HG03108 (cell line): Measurements from ENCODE around the gene RAB24.
"Not testable (repeated sequence)": the region's sequence is repeated elsewhere in the genome, so short reads cannot be mapped to it uniquely, and the experiment has no call there.

Source experiments
- ATAC-seq: cut with Tn5 transposase; IDR thresholded peaks from one replicate; pipeline ENCODE4 v1.9.1; 2021; ENCODE audit warnings: moderate library complexity; ENCODE audit not compliant: unreplicated experiment

Gene RAB24

GRCh38 chr5:177296581-177296980, 6.9 kb downstream of the RAB24 start:
- ATAC-seq, result no peak

- ATAC-seq, result no peak
Measured at GRCh38 chr5:177295924-177296323, 7.6 kb downstream of the RAB24 start.

GRCh38 chr5:177294632-177295031, 8.9 kb downstream of the RAB24 start:
- ATAC-seq, result no peak

DNA sequence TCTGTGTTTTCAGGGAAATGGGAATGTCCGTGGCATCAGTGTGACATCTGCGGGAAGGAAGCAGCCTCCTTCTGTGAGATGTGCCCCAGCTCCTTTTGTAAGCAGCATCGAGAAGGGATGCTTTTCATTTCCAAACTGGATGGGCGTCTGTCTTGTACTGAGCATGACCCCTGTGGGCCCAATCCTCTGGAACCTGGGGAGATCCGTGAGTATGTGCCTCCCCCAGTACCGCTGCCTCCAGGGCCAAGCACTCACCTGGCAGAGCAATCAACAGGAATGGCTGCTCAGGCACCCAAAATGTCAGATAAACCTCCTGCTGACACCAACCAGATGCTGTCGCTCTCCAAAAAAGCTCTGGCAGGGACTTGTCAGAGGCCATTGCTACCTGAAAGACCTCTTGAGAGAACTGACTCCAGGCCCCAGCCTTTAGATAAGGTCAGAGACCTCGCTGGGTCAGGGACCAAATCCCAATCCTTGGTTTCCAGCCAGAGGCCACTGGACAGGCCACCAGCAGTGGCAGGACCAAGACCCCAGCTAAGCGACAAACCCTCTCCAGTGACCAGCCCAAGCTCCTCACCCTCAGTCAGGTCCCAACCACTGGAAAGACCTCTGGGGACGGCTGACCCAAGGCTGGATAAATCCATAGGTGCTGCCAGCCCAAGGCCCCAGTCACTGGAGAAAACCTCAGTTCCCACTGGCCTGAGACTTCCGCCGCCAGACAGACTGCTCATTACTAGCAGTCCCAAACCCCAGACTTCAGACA, 9.5 kb downstream of the RAB24 start:
- no peak for ATAC-seq

GRCh38 chr5:177291735-177292134, 11.8 kb downstream of the RAB24 start:
- no peak for ATAC-seq

DNA sequence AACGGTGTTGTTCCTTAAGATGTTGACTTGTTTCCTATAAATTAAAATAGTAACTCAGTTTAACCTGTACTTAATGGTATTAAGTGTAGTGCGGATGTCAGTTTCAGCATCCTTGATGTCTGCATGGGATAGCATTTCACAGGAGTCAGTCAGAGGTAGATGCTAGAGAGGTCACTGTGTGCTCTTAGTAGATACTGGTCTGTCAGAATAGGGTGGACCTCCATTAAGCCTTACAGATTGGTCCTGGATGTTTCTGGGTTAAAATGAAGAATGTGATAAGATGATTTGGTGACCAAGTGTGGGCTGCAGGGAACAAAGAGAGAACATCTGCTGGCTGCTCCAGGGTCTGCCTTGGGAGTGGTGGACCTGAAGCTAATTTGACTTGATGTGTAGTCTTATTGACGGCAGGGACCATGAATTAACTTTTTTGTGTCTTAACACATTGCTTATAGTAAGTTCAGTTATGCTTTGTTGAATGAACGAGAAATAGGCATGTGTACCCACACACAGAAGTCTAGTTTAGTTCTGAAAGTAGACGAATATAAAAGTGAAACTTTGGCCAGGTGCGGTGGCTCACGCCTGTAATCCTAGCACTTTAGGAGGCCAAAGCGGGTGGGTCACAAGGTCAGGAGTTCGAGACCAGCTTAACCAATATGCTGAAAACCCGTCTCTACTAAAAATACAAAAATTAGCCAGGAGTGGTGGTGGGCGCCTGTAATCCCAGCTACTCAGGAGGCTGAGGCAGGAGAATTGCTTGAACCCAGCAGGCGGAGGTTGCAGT, 12.5 kb downstream of the RAB24 start:
- no peak for ATAC-seq

GRCh38 chr5:177288191-177288590, 15.3 kb downstream of the RAB24 start:
- ATAC-seq, result no peak

DNA sequence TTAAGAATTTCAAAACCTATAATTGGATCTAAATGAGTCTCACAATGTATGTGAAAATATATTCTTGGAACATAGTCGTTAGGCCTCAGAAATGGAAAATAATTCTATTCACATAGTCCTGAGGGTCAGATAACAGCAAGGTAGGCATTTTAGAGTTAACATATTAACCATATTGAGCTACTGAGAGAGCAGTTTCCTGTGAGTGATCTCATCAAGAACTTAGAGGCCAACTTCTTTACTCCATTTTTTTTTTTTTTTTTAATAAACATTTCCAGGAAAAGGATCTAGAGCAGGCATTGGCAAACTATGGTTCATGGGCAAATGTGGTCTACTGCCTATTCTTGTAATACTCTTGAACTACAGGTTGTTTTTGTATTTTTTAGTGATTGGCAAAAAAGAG, 26.6 kb downstream of the RAB24 start:
- ATAC-seq, result no peak

GRCh38 chr5:177275883-177276282, 27.6 kb downstream of the RAB24 start:
- ATAC-seq, result no peak

- no peak for ATAC-seq
Measured at GRCh38 chr5:177271113-177271512, 32.4 kb downstream of the RAB24 start.

- no peak for ATAC-seq
Measured at GRCh38 chr5:177270653-177271052, 32.9 kb downstream of the RAB24 start.

GRCh38 chr5:177269976-177270375, 33.5 kb downstream of the RAB24 start:
- no peak for ATAC-seq

DNA sequence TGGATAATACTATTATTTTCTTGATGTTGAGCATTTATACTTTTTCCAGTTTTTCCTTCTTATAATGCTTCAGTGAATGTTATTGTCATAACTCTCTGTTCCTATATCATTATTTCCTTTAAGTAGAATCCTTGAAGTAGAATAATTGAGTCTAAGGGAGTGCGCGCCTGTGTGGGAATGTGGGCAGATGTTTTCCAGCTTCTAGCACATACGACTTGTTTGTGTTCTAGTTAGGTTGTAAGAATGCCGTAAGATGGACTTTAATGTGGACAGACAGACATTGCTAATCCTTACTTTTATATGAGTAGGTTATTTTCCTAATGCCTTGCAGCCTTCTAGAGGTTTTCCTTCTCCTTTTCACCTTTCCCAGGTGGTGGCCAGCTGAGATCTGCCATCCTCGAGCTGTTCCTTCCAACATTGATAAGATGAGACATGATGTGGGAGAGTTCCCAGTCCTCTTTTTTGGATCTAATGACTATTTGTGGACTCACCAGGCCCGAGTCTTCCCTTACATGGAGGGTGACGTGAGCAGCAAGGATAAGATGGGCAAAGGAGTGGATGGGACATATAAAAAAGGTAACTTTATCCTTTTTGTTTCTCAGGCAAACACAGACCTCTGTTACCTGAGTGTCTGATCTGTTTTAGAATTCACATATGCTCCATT, 34.2 kb downstream of the RAB24 start:
- no peak for ATAC-seq

DNA sequence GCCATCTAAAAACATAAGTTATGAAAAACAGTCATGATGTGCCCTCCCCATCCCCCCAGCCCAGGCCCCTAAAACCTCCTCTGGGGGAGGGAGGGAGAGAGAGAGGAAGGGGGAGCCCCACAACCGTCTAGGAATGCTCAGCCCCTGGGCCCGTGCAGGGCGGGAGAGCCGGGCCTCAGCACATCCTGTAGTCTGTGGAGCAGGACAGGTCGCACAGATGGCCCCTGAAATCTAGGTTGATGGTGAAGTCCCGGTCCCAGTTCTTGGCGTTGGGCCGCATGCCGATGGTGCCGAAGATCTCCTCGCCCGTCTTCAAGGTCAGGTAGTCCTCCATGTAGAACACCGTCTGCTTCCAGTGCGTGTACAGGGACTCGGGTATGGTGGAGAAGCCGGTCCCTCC, 38.1 kb downstream of the RAB24 start:
- ATAC-seq, result no peak

DNA sequence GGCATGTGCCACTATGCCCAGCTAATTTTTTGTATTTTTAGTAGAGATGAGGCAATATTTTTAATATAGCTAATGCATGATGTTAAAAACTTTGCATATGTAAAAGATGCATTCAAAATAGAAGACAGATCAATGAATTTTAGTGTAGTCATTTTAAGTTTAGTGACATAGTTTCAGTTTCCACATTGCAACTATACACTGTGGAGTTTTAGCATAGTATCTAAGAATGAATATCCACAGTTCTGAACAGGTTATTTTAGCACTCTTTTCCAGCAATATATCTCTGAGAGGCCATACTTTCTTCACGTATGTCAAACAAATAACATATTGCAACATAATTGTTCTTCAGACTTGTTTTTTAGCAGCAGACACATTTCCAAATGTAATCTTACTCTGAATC, 39.3 kb downstream of the RAB24 start:
- no peak for ATAC-seq

DNA sequence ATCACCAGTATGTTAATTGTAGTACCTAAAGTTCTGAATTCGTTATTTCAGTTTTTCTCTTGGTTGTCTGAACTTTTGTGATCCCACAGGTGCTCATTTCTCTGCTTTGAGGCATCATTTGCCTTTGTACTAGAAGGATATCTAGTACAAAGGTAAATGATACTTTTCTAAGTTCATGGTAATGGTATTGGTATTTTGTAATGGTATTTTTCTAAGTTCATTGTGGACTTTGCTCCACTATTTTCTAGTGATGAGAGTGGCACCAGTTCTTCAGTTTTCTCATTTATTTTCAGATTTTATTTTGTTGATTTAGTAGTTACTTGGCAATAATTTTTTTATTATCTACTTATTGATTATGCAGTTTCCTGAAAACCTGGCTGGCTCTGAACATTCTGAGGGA, 42.0 kb downstream of the RAB24 start:
- no peak for ATAC-seq

GRCh38 chr5:177260961-177261360, 42.6 kb downstream of the RAB24 start:
- no peak for ATAC-seq

GRCh38 chr5:177258711-177259110, 44.8 kb downstream of the RAB24 start:
- not testable (repeated sequence) for ATAC-seq

DNA sequence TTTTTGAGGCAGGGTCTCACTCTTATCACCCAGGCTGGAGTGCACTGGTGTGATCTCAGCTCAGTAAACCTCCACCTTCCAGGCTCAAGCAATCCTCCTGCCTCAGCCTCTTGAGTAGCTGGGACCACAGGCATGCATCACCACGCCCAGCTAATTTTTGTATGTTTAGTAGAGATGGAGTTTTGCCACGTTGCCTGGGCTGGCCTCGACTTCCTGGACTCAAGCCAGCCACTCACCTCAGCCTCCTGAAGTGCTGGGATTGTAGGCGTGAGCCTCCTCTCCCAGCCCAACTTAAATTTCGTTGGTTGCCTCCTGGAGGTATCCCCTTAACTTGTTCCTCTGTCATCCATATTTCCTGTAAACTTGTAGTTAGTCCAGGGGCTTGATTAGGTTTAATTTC, 47.2 kb downstream of the RAB24 start:
- ATAC-seq, result no peak

- ATAC-seq, result no peak
Measured at GRCh38 chr5:177253252-177253651, 50.3 kb downstream of the RAB24 start.
